Measurements from ENCODE around the gene SLC35A3.

DNA sequence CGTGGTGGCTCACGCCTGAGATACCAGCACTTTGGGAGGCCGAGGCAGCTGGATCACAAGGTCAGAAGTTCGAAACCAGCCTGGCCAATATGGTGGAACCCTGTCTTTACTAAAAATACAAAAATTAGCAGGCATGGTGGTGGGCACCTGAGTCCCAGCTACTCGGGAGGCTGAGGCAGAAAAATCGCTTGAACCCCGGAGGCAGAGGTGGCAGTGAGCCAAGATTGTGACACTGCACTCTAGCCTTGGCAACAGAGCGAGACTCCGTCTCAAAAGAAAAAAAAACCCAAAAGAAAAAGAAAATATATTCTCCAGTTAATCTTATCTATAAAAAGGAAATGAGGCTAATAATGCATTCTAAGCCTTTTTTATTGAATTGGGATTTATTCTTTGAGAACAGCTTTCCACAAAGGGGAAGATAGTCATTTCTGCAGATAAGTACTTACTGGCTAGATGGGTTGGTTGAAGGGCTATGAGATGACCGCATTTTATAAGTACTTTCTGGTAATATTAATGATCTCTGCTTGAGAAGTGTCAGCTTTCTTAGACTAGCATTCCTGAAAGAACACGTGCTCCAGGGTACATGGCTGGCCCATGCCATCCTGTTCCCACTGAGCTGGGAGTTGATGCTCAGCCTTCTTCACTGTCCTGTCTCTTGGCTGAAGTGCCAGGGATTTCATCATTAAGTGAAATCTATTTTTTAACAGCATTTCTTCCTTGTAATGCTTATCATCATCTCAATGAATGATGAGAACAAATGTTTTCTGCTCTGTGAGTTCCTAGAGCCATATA, 105.0 kb downstream of the SLC35A3 start:
- TF ChIP-seq, protein P1, sequence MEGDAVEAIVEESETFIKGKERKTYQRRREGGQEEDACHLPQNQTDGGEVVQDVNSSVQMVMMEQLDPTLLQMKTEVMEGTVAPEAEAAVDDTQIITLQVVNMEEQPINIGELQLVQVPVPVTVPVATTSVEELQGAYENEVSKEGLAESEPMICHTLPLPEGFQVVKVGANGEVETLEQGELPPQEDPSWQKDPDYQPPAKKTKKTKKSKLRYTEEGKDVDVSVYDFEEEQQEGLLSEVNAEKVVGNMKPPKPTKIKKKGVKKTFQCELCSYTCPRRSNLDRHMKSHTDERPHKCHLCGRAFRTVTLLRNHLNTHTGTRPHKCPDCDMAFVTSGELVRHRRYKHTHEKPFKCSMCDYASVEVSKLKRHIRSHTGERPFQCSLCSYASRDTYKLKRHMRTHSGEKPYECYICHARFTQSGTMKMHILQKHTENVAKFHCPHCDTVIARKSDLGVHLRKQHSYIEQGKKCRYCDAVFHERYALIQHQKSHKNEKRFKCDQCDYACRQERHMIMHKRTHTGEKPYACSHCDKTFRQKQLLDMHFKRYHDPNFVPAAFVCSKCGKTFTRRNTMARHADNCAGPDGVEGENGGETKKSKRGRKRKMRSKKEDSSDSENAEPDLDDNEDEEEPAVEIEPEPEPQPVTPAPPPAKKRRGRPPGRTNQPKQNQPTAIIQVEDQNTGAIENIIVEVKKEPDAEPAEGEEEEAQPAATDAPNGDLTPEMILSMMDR (conservative IDR thresholded peaks at IDR 0.05; ENCODE audit: low read length): no peak
- TF ChIP-seq EZH2phosphoT487 (IDR thresholded peaks at IDR 0.05; ENCODE audit: borderline replicate concordance): no peak
